GM12878 (cell line): ENCODE results near the gene RALB. TPM values are rescaled to one million over a fixed set of nuclear protein-coding genes. Genes with fewer than 3 reads are reported as not detected.

Source experiments
- ATAC-seq: fragments of 200-7000 bp; cut with Tn5 transposase; 3 replicates; pipeline ENCODE4 v1.9.1; 2020; ENCODE audit warnings: mild to moderate bottlenecking, moderate library complexity
- BruUV-seq: library from RNA; stranded (reverse); fragments of 400-500 nt; replicated peaks from 2 replicates; lab custom pipeline; 2021; lab: Mats Ljungman, UMichigan
- CTCF ChIA-PET: fragments of 300-600 bp; sonication (Branson Sonifier 250); formaldehyde crosslinking; extraction: SDS; loops from one replicate; lab custom pipeline; 2021; ENCODE audit warnings: inconsistent platforms; lab: Yijun Ruan, JAX
- POLR2A ChIA-PET: fragments of 350-600 bp; formaldehyde crosslinking; extraction: SDS; loops from one replicate; lab custom pipeline; 2021; ENCODE audit warnings: inconsistent platforms; lab: Charles Lee
- RAD21 ChIA-PET: fragments of 300-600 bp; sonication (Branson Sonifier 250); formaldehyde crosslinking; loops from one replicate; lab custom pipeline; 2023; ENCODE audit warnings: antibody characterized with exemption; ENCODE audit not compliant: unreplicated experiment; lab: Charles Lee
- SMC1A ChIA-PET: fragments of 300-600 bp; sonication (Branson Sonifier 250); formaldehyde crosslinking; loops from one replicate; lab custom pipeline; 2023; ENCODE audit not compliant: unreplicated experiment, uncharacterized antibody; lab: Charles Lee
- DNase-seq: peaks from one replicate; pipeline ENCODE4 v3.0.0-alpha.2; 2011; ENCODE audit warnings: low read depth, low spot score
- FAIRE-seq: peaks from 3 replicates; lab custom pipeline; 2011; peaks lifted over from hg19 to GRCh38; lab: Jason Lieb, UNC
- H2AFZ ChIP-seq: 2 replicates; pipeline ENCODE4 v1.6.0; 2011; ENCODE audit warnings: low read depth, low read length, control low read depth; ENCODE audit not compliant: control insufficient read depth
- H3K27ac ChIP-seq: 2 replicates; pipeline ENCODE4 v1.5.1; 2011; ENCODE audit warnings: control low read depth; ENCODE audit not compliant: control insufficient read depth, insufficient read depth
- H3K27me3 ChIP-seq, 2 experiments: replicated peaks in 1 of 2; 2 replicates each; pipeline versions ENCODE4 v1.6.0 to v1.6.1; 2011; ENCODE audit warnings: low read length in 1 of 2; ENCODE audit not compliant: control insufficient read depth in 2 of 2, insufficient read depth in 2 of 2
- H3K36me3 ChIP-seq, 2 experiments: 2 replicates each; pipeline ENCODE4 v1.5.1; 2011; ENCODE audit warnings: low read length in 1 of 2; ENCODE audit not compliant: control insufficient read depth in 2 of 2, insufficient read depth in 2 of 2
- H3K4me1 ChIP-seq: 2 replicates; pipeline ENCODE4 v1.6.1; 2011; ENCODE audit warnings: mild to moderate bottlenecking, low read length, moderate library complexity, mixed read lengths; ENCODE audit not compliant: control insufficient read depth, insufficient read depth
- H3K4me2 ChIP-seq: 2 replicates; pipeline ENCODE4 v1.6.0; 2011; ENCODE audit warnings: control low read depth; ENCODE audit not compliant: control insufficient read depth, insufficient read depth
- H3K4me3 ChIP-seq: fragments of 200-600 bp; sonication (generic); 2 replicates; pipeline ENCODE4 v1.5.1; 2016
- H3K79me2 ChIP-seq: 2 replicates; pipeline ENCODE4 v1.6.0; 2011; ENCODE audit warnings: low read length; ENCODE audit not compliant: control insufficient read depth, insufficient read depth
- H3K9ac ChIP-seq: 2 replicates; pipeline ENCODE4 v1.8.0; 2011; ENCODE audit warnings: low read length, control low read depth, mixed read lengths; ENCODE audit not compliant: control insufficient read depth, insufficient read depth
- H3K9me3 ChIP-seq: replicated peaks from 3 replicates; pipeline ENCODE4 v1.5.1; 2011; ENCODE audit warnings: mild to moderate bottlenecking, low read length; ENCODE audit not compliant: control insufficient read depth, insufficient read depth
- H4K20me1 ChIP-seq: 2 replicates; pipeline ENCODE4 v1.6.0; 2011; ENCODE audit not compliant: control insufficient read depth, insufficient read depth
- CHD4 ChIP-seq: fragments of 200-600 bp; sonication (generic); IDR thresholded peaks from 2 replicates; pipeline ENCODE4 v1.6.1; 2016; ENCODE audit warnings: mild to moderate bottlenecking
- JUND ChIP-seq: IDR thresholded peaks from 2 replicates; pipeline ENCODE4 v1.6.1; 2012; ENCODE audit warnings: low read depth, mild to moderate bottlenecking, low read length, improper control_type of control experiment, moderate library complexity
- REST ChIP-seq: IDR thresholded peaks from 2 replicates; pipeline ENCODE4 v1.6.1; 2012; ENCODE audit warnings: mild to moderate bottlenecking, low read depth, low read length
- ZNF274 ChIP-seq: IDR thresholded peaks from one replicate; pipeline ENCODE4 v1.8.0; 2011; ENCODE audit not compliant: insufficient read length, insufficient read depth
- WGBS: methylation state at CpG from one replicate; pipeline ENCODE4 v1.1.6; 2016; ENCODE audit warnings: low lambda C conversion rate; ENCODE audit not compliant: insufficient replicate concordance, insufficient coverage; ENCODE audit errors: missing lambda C conversion rate; 5-methylcytosine and 5-hydroxymethylcytosine counted together
- in situ Hi-C: fragments of 300-500 bp; cut with MboI; formaldehyde crosslinking; loops from 9 replicates; pipeline ENCODE4 v1.14.3; 2018; ENCODE audit warnings: mixed read lengths
- intact Hi-C: fragments of 100-400 bp; cut with micrococcal nuclease; formaldehyde crosslinking; loops from one replicate; pipeline ENCODE4 v1.14.2; 2022; ENCODE audit not compliant: unreplicated experiment
- polyA plus RNA-seq, 11 experiments: library from polyadenylated mRNA; depleted of rRNA in 4 of 11; unstranded in 6 of 11; stranded (reverse) in 5 of 11; fragments of >200 nt; fragmentation: Nextera tagmentation in 4 of 11; fragmentation: Illumina TruSeq in 1 of 11; extraction: Ambion mirVana in 4 of 11; extraction: Trizol in 1 of 11; gene quantifications; 1 replicate in 1 of 11; 2 replicates in 10 of 11; pipeline versions ENCODE4 v1.2.1 to v1.2.3, GENCODE V29; 2011 to 2016; ENCODE audit warnings: inconsistent platforms in 2 of 11, missing spikeins in 2 of 11, low read depth in 1 of 11
- total RNA-seq, 4 experiments: library from RNA; depleted of rRNA in 3 of 4; stranded (reverse); fragments of >200 nt in 3 of 4; fragmentation: Illumina TruSeq in 1 of 4; extraction: Trizol in 1 of 4; gene quantifications; 2 replicates each; pipeline versions ENCODE4 v1.2.1 to v1.2.3, GENCODE V29; 2013 to 2021

Gene RALB
- total and polyA plus RNA-seq, 10 of the 15 experiments (the other 5 are each of a cell fraction or from before 2014, with no cell fraction given) = 8.3 to 54.0 (median 24.2) TPM

- ChIA-PET SMC1A (interaction anchor here (0.5 to 1.1 kb wide), 8 partner anchors 27 to 94 kb away, joined by 3 to 4 read pairs (median 3); no protein-coding TSS in a partner anchor), CTCF (interaction anchor here (0.9 to 1.7 kb wide), 4 partner anchors 12 to 94 kb away, joined by 3 to 4 read pairs (median 3); no protein-coding TSS in a partner anchor)
Observed at GRCh38 chr2:120219291-120219690, 33.4 kb upstream of the RALB start.

More at GRCh38 chr2:120219291-120219690, 33.4 kb upstream of the RALB start:
- POLR2A ChIA-PET = interaction anchor here (0.6 kb wide), 1 partner anchor 88 kb away, joined by 3 read pairs; no protein-coding TSS in a partner anchor
- peaks cover 18% of the 10 kb centered on the region for H3K79me2 ChIP-seq
- FAIRE-seq (no peak), ATAC-seq (no peak)
- intact Hi-C loops = no loop called here
- no TSS peak for BruUV-seq
- WGBS = 97% methylated on average over 5 of the region's 5 CpGs
- no peak for TF ChIP-seq ZNF274
- no peak for TF ChIP-seq REST
- no peak for TF ChIP-seq JUND
- no peak for TF ChIP-seq CHD4
- TF ChIP-seq, all 136 proteins: peak for 0
- H4K20me1 ChIP-seq = no peaks in the 10 kb centered on the region
- H3K4me3 ChIP-seq = no peak overlapping the region
- H2AFZ ChIP-seq = no peak overlapping the region
- no peak overlapping the region for H3K4me2 ChIP-seq
- RAD21 ChIA-PET = interaction anchor here (1.0 to 1.4 kb wide), 2 partner anchors 14 to 94 kb away, joined by 3 to 4 read pairs; no protein-coding TSS in a partner anchor
- no peaks in the 10 kb centered on the region for H3K27me3 ChIP-seq
- H3K9ac ChIP-seq = no peak overlapping the region
- in situ Hi-C loops = loop anchor here (25.0 kb wide), 1 partner anchor 468 kb away; no protein-coding TSS in a partner anchor
- DNase-seq = no peak
- H3K9me3 ChIP-seq = no peaks in the 10 kb centered on the region
- no peak overlapping the region for H3K27ac ChIP-seq
- no peaks in the 10 kb centered on the region; a peak in 1 of 4 replicates for H3K36me3 ChIP-seq
- peaks cover 22% of the 10 kb centered on the region for H3K4me1 ChIP-seq
